ENCODE measurements around the gene ATP8A2. TPM values are rescaled to one million over a fixed set of nuclear protein-coding genes. Genes with fewer than 3 reads are reported as not detected.

The ATP8A2 gene
- total and polyA plus RNA-seq, 4 donors, result 0.13 to 0.29 (median 0.24) TPM; not detected in 1

DNA sequence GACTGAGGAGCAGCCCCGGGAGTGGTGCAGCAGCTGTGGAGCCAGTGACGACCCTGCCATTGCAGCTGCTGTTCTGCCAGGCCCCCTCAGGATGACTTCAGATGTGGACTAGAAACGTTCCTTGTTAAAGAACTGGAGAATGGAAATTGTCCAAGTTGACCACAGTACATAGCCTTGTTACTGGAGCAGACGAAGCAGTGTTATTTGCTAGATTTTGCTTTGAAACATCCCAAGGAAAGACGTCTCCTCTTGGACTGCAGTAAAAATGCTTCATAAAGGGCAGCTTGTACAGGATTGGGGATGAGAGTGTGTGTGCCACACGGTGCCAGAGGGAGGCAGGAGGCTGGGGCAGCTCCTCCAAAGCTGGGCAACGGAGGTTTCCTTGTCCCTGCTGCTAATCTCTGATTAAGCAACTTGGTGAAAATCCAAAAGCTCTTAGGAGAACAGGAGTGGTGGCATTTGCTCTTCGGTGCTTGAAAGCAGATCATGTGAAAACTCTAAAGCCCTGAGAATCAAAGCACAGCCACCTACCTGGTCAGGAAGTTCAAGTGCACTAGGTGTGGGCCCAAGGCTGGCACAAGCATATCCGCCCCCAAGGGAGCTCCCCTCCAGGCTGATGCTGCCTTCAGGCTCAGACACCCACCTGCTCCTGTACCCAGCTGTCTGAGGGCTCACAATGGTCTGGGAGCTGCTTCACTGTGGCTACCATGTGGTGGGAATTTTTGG lies 645.6 kb downstream of the ATP8A2 start:
- Histone ChIP-seq H3K9me3 (ENCODE audit: control insufficient read depth, low read length) (no peaks in the 10 kb centered on the region), H3K36me3 (ENCODE audit: control insufficient read depth in 1 of 2, insufficient read depth in 2 of 2, low read length in 1 of 2) (no peaks in the 10 kb centered on the region), H3K4me3 (ENCODE audit: low read length in 2 of 2) (no peak overlapping the region), H3K27me3 (ENCODE audit: control insufficient read depth in 1 of 2, insufficient read depth in 2 of 2, low read length in 1 of 2) (no peaks in the 10 kb centered on the region), H3K27ac (ENCODE audit: low read depth in 1 of 2, low read length in 2 of 2) (no peak overlapping the region), H3K4me1 (ENCODE audit: control insufficient read depth in 1 of 2, insufficient read depth in 2 of 2, low read length in 2 of 2) (no peaks in the 10 kb centered on the region)
- WGBS, 2 donors, result 33 to 42% methylated on average over 9 of the region's 9 CpGs
- DNase-seq, result no peak
- ATAC-seq (ENCODE audit: low FRiP score), result no peak
- intact Hi-C loops (cut with DNase I), result no loop called here

DNA sequence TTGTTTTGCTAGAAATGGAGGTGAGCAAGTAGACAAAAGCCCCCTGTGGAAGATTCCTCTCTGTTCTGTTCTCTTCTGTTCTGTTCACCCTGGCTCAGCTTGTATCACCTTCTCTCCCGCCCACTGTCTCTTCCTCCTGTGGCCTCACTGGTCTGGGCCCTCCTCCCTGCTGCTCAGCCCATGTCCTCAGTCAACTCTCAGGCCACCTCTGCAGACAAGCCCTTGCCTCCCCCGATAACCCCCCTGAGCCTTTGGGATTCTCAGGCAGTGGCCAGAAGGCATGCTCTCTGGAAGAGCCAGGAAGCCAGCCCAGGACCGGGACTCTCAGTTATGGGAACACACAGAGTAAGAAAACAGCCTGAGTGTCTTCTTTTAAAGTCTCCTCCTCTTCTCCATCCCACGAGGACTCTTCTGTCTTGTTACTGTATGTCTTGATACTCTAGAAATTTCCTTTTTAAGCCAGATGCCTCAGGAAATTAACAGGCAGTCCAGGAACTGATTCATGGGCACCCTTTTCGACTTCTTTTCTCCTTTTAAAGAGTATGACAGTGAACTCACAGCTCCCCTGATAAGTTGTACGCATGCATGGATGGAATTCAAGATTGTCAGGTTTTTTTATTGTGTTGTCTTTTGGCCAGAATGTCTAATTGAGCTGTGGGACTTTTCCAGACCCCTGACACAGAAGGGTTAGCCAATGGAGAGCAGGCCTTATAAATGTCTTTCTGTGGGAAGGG lies 646.3 kb downstream of the ATP8A2 start:
- ATAC-seq (ENCODE audit: low FRiP score), result no peak
- H3K27me3 ChIP-seq (ENCODE audit: control insufficient read depth in 1 of 2, insufficient read depth in 2 of 2, low read length in 1 of 2), result no peaks in the 10 kb centered on the region
- DNase-seq, result no peak
- H3K9me3 ChIP-seq (ENCODE audit: control insufficient read depth, low read length), result no peaks in the 10 kb centered on the region
- H3K4me1 ChIP-seq (ENCODE audit: control insufficient read depth in 1 of 2, insufficient read depth in 2 of 2, low read length in 2 of 2), result no peaks in the 10 kb centered on the region
- H3K4me3 ChIP-seq (ENCODE audit: low read length in 2 of 2), result no peak overlapping the region
- no peaks in the 10 kb centered on the region for H3K36me3 ChIP-seq (ENCODE audit: control insufficient read depth in 1 of 2, insufficient read depth in 2 of 2, low read length in 1 of 2)
- H3K27ac ChIP-seq (ENCODE audit: low read depth in 1 of 2, low read length in 2 of 2), result no peak overlapping the region
- 78% methylated on average over 6 of the region's 6 CpGs for WGBS, 2 donors
- intact Hi-C loops (cut with DNase I), result no loop called here

DNA sequence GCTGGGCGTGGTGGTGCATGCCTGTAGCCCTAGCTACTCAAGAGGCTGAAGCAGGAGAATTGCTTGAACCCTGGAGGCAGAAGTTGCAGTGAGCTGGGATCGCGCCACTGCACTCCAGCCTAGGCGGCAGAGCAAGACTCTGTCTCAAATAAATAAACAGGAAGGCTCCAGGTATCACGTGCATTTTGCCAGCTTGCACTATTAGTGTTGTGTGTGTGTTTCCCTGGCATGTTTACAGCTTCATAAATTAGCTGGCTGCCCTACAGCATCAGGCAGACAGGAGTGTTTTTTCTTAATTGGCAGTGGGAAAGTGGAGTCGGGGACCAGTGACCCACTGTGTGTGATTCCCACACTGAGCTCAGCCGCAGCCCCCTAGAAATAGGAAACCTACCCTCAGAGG lies 647.5 kb downstream of the ATP8A2 start:
- no peaks in the 10 kb centered on the region for H3K4me1 ChIP-seq (ENCODE audit: control insufficient read depth in 1 of 2, insufficient read depth in 2 of 2, low read length in 2 of 2)
- no peak for DNase-seq
- no peak overlapping the region for H3K4me3 ChIP-seq (ENCODE audit: low read length in 2 of 2)
- ATAC-seq (ENCODE audit: low FRiP score), result no peak
- 92 to 93% methylated on average over 7 of the region's 7 CpGs for WGBS, 2 donors
- no peaks in the 10 kb centered on the region for H3K9me3 ChIP-seq (ENCODE audit: control insufficient read depth, low read length)
- H3K27ac ChIP-seq (ENCODE audit: low read depth in 1 of 2, low read length in 2 of 2), result no peak overlapping the region
- intact Hi-C loops (cut with DNase I), result no loop called here
- no peaks in the 10 kb centered on the region for H3K36me3 ChIP-seq (ENCODE audit: control insufficient read depth in 1 of 2, insufficient read depth in 2 of 2, low read length in 1 of 2)
- no peaks in the 10 kb centered on the region for H3K27me3 ChIP-seq (ENCODE audit: control insufficient read depth in 1 of 2, insufficient read depth in 2 of 2, low read length in 1 of 2)

DNA sequence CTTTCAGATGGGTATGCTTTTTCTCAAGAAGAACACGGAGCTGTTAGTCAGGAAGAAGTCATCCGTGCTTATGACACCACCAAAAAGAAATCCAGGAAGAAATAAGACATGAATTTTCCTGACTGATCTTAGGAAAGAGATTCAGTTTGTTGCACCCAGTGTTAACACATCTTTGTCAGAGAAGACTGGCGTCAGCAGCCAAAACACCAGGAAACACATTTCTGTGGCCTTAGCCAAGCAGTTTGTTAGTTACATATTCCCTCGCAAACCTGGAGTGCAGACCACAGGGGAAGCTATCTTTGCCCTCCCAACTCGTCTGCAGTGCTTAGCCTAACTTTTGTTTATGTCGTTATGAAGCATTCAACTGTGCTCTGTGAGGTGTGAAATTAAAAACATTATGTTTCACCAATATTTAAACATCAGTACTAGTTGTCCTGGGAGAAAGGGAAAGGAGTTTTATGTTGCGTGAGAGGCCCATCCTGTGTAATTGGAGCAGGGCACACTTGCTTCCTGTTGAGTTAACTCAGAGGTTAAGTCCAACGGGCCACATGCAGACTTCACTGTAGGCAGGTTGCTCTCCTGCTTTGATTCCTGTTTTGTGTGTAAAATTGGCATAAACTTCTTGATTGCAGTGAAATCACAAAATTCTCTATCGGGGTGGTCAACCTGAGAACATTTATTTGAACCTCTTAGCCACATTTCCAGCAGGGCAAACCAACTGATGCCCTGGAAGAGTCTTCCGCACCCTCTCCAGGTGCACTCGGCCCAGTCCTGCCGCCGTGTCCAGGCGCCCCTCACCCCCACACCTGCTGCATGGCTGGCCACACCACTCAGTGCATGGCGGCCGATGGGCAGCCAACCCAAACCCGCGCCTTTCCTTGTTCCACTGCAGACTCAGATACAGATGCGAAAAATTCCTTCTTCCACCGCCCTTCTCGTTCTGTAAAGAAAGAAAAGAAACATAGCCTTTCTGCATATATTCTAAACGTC lies 648.4 kb downstream of the ATP8A2 start:
- ATAC-seq (ENCODE audit: low FRiP score) (no peak), DNase-seq (no peak)
- no peak overlapping the region for H3K27ac ChIP-seq (ENCODE audit: low read depth in 1 of 2, low read length in 2 of 2)
- no peaks in the 10 kb centered on the region for H3K27me3 ChIP-seq (ENCODE audit: control insufficient read depth in 1 of 2, insufficient read depth in 2 of 2, low read length in 1 of 2)
- no peaks in the 10 kb centered on the region for H3K4me1 ChIP-seq (ENCODE audit: control insufficient read depth in 1 of 2, insufficient read depth in 2 of 2, low read length in 2 of 2)
- no peaks in the 10 kb centered on the region for H3K9me3 ChIP-seq (ENCODE audit: control insufficient read depth, low read length)
- intact Hi-C loops (cut with DNase I), result no loop called here
- no peaks in the 10 kb centered on the region for H3K36me3 ChIP-seq (ENCODE audit: control insufficient read depth in 1 of 2, insufficient read depth in 2 of 2, low read length in 1 of 2)
- no peak overlapping the region for H3K4me3 ChIP-seq (ENCODE audit: low read length in 2 of 2)
- WGBS, 2 donors, result 91% methylated on average over 22 of the region's 22 CpGs

DNA sequence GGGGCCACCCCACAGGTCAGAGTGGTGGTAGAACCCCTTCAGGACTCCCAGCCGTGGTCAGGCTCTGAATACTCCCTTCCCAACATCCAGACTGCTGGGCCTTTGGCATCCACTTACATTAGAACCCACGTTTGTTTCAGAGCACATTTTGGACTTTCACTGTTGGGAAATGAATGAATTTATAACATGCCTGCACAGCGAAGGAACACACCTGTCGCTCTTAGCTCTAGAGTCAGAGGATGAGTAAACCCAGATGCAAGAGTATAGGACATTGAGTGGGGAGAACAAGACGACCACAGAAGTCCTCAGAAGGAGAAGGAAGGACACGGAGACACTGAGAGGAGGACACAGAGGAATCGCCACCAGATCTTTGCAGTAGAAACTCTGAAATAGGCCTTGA lies 649.1 kb downstream of the ATP8A2 start:
- Histone ChIP-seq H3K36me3 (ENCODE audit: control insufficient read depth in 1 of 2, insufficient read depth in 2 of 2, low read length in 1 of 2) (no peaks in the 10 kb centered on the region), H3K27ac (ENCODE audit: low read depth in 1 of 2, low read length in 2 of 2) (no peak overlapping the region), H3K4me3 (ENCODE audit: low read length in 2 of 2) (no peak overlapping the region), H3K9me3 (ENCODE audit: control insufficient read depth, low read length) (no peaks in the 10 kb centered on the region), H3K4me1 (ENCODE audit: control insufficient read depth in 1 of 2, insufficient read depth in 2 of 2, low read length in 2 of 2) (no peaks in the 10 kb centered on the region), H3K27me3 (ENCODE audit: control insufficient read depth in 1 of 2, insufficient read depth in 2 of 2, low read length in 1 of 2) (no peaks in the 10 kb centered on the region)
- no peak for DNase-seq
- intact Hi-C loops (cut with DNase I), result no loop called here
- WGBS, 2 donors, result 91 to 93% methylated on average over 7 of the region's 7 CpGs
- no peak for ATAC-seq (ENCODE audit: low FRiP score)

DNA sequence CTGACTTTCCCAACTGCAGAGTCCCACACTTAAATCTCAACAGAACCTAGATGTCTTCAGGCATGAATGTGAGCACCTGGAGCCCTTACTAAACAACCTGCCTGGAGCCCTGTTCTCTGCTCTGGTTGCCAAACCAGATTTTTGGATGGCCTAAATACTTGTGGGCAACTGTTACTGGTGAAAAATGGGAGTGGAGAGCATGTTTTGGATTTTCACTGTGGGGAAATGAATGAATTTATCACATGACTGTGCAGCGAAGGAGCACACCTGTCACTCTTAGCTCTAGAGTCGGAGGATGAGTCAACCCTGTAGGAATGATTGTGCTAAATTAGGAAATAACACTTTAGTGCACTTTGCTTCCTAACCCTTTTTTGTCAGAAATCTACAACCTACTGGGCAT lies 649.7 kb downstream of the ATP8A2 start:
- Histone ChIP-seq H3K4me1 (ENCODE audit: control insufficient read depth in 1 of 2, insufficient read depth in 2 of 2, low read length in 2 of 2) (no peaks in the 10 kb centered on the region), H3K27me3 (ENCODE audit: control insufficient read depth in 1 of 2, insufficient read depth in 2 of 2, low read length in 1 of 2) (no peaks in the 10 kb centered on the region), H3K27ac (ENCODE audit: low read depth in 1 of 2, low read length in 2 of 2) (no peak overlapping the region), H3K36me3 (ENCODE audit: control insufficient read depth in 1 of 2, insufficient read depth in 2 of 2, low read length in 1 of 2) (no peaks in the 10 kb centered on the region), H3K9me3 (ENCODE audit: control insufficient read depth, low read length) (no peaks in the 10 kb centered on the region), H3K4me3 (ENCODE audit: low read length in 2 of 2) (no peak overlapping the region)
- ATAC-seq (ENCODE audit: low FRiP score) (no peak), DNase-seq (no peak)
- WGBS, 2 donors, result 38 to 42% methylated on average over 2 of the region's 2 CpGs
- intact Hi-C loops (cut with DNase I), result no loop called here

DNA sequence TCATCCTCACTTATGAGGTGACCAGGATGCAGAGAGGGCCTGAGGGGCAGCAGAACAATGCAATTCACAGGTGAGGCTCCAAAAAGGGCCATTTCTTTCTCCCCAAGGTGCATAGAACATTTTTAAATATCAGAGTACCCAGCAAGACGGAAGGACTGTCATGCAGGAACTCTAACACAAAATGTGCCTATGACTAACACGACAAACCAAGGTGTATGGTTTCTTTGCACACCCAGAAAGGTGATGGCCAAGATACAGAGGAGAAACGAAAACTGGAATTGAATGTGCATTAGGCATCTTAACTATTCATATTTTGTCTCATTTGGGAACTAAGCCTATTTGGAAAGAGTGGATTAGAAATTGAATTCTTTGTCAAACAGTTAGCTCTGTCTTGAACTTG lies 650.2 kb downstream of the ATP8A2 start:
- ATAC-seq (ENCODE audit: low FRiP score) (no peak), DNase-seq (no peak)
- H3K27ac ChIP-seq (ENCODE audit: low read depth in 1 of 2, low read length in 2 of 2), result no peak overlapping the region
- H3K4me3 ChIP-seq (ENCODE audit: low read length in 2 of 2), result no peak overlapping the region
- H3K27me3 ChIP-seq (ENCODE audit: control insufficient read depth in 1 of 2, insufficient read depth in 2 of 2, low read length in 1 of 2), result no peaks in the 10 kb centered on the region
- H3K4me1 ChIP-seq (ENCODE audit: control insufficient read depth in 1 of 2, insufficient read depth in 2 of 2, low read length in 2 of 2), result no peaks in the 10 kb centered on the region
- no peaks in the 10 kb centered on the region for H3K9me3 ChIP-seq (ENCODE audit: control insufficient read depth, low read length)
- H3K36me3 ChIP-seq (ENCODE audit: control insufficient read depth in 1 of 2, insufficient read depth in 2 of 2, low read length in 1 of 2), result no peaks in the 10 kb centered on the region
- WGBS, 2 donors, result 83 to 86% methylated on average over 3 of the region's 3 CpGs
- intact Hi-C loops (cut with DNase I), result no loop called here

DNA sequence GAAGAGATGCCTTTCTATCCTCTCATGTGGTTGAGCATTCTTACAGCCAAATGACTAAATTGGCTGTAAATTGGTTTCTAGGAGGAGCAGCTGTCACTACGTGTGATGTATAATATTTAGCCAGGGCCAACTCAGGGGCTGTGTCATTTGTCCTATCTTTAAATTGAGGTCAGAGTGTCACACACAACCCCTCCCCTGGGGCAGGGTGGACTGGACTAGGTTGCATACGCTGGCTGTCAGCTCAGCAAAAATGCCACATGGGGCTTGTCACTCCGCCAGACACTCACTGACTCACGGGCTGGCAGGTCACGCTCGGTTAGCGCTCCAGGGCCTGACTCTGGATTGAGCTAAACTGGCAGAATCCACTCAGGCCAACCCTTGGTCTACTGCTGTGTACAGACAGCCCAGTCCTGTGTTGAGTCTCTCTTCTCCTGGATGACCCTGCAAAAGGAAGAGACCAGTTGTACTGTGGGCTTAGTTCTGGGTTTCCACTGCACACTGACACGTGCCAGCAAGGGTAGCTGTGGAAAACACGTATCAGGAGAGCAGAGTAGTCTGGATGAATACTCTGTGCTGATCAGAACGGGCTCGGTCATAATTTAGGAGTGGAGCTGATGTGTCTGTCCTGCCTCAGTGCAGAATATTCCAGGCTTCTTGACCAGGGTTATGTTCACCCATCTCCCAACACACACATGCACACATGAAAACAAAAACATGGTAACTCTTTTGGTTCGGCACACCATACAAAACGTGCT lies 650.9 kb downstream of the ATP8A2 start:
- WGBS, 2 donors, result 29 to 32% methylated on average over 13 of the region's 13 CpGs
- intact Hi-C loops (cut with DNase I), result no loop called here
- Histone ChIP-seq H3K27ac (ENCODE audit: low read depth in 1 of 2, low read length in 2 of 2) (no peak overlapping the region), H3K36me3 (ENCODE audit: control insufficient read depth in 1 of 2, insufficient read depth in 2 of 2, low read length in 1 of 2) (no peaks in the 10 kb centered on the region), H3K4me3 (ENCODE audit: low read length in 2 of 2) (no peak overlapping the region), H3K9me3 (ENCODE audit: control insufficient read depth, low read length) (no peaks in the 10 kb centered on the region), H3K27me3 (ENCODE audit: control insufficient read depth in 1 of 2, insufficient read depth in 2 of 2, low read length in 1 of 2) (no peaks in the 10 kb centered on the region), H3K4me1 (ENCODE audit: control insufficient read depth in 1 of 2, insufficient read depth in 2 of 2, low read length in 2 of 2) (no peaks in the 10 kb centered on the region)
- peak; percentile 84 to 93 for DNase-seq
- ATAC-seq (ENCODE audit: low FRiP score), result peak; percentile 74
